ENCODE results near the gene ITPK1. TPM values are rescaled to one million over a fixed set of nuclear protein-coding genes. Genes with fewer than 3 reads are reported as not detected.
"Not testable (repeated sequence)": the region's sequence is repeated elsewhere in the genome, so short reads cannot be mapped to it uniquely, and the experiment has no call there.

ITPK1 gene
- polyA plus RNA-seq, 4 donors = 30.4 to 34.3 (median 31.7) TPM

- DNase-seq (ENCODE audit: low read depth in 4 of 4, low spot score in 3 of 4) = no peak
Observed at GRCh38 chr14:93106541-93107156, 9.1 kb downstream of the ITPK1 start.

GRCh38 chr14:93105856-93106255 lies 9.9 kb downstream of the ITPK1 start:
- not testable (repeated sequence) for DNase-seq (ENCODE audit: low read depth in 4 of 4, low spot score in 3 of 4)

- no peak for DNase-seq (ENCODE audit: low read depth in 4 of 4, low spot score in 3 of 4)
Observed at GRCh38 chr14:93105362-93105761, 10.4 kb downstream of the ITPK1 start.

- DNase-seq (ENCODE audit: low read depth in 4 of 4, low spot score in 3 of 4) = no peak
Observed at GRCh38 chr14:93104961-93105360, 10.8 kb downstream of the ITPK1 start.

- no peak for DNase-seq (ENCODE audit: low read depth in 4 of 4, low spot score in 3 of 4)
Observed at GRCh38 chr14:93103392-93104080, 12.2 kb downstream of the ITPK1 start.

GRCh38 chr14:93102141-93102540 lies 13.6 kb downstream of the ITPK1 start:
- DNase-seq (ENCODE audit: low read depth in 4 of 4, low spot score in 3 of 4) = no peak

- no peak for DNase-seq (ENCODE audit: low read depth in 4 of 4, low spot score in 3 of 4)
Observed at GRCh38 chr14:93101181-93101580, 14.5 kb downstream of the ITPK1 start.

- no peak for DNase-seq (ENCODE audit: low read depth in 4 of 4, low spot score in 3 of 4)
Observed at GRCh38 chr14:93100570-93100969, 15.2 kb downstream of the ITPK1 start.

- DNase-seq (ENCODE audit: low read depth in 4 of 4, low spot score in 3 of 4) = no peak
Observed at GRCh38 chr14:93100100-93100499, 15.6 kb downstream of the ITPK1 start.

GRCh38 chr14:93099643-93100042 lies 16.1 kb downstream of the ITPK1 start:
- no peak for DNase-seq (ENCODE audit: low read depth in 4 of 4, low spot score in 3 of 4)

- DNase-seq (ENCODE audit: low read depth in 4 of 4, low spot score in 3 of 4) = no peak
Observed at GRCh38 chr14:93099196-93099595, 16.5 kb downstream of the ITPK1 start.

- DNase-seq (ENCODE audit: low read depth in 4 of 4, low spot score in 3 of 4) = no peak
Observed at GRCh38 chr14:93096691-93097322, 18.9 kb downstream of the ITPK1 start.

GRCh38 chr14:93095742-93096510 lies 19.8 kb downstream of the ITPK1 start:
- DNase-seq (ENCODE audit: low read depth in 4 of 4, low spot score in 3 of 4) = no peak

GRCh38 chr14:93094121-93094918 lies 21.4 kb downstream of the ITPK1 start:
- no peak for DNase-seq (ENCODE audit: low read depth in 4 of 4, low spot score in 3 of 4)

GRCh38 chr14:93092606-93093556 lies 22.8 kb downstream of the ITPK1 start:
- no peak for DNase-seq (ENCODE audit: low read depth in 4 of 4, low spot score in 3 of 4)

- no peak for DNase-seq (ENCODE audit: low read depth in 4 of 4, low spot score in 3 of 4)
Observed at GRCh38 chr14:93091666-93092065, 24.1 kb downstream of the ITPK1 start.

GRCh38 chr14:93090826-93091555 lies 24.7 kb downstream of the ITPK1 start:
- no peak for DNase-seq (ENCODE audit: low read depth in 4 of 4, low spot score in 3 of 4)

- no peak for DNase-seq (ENCODE audit: low read depth in 4 of 4, low spot score in 3 of 4)
Observed at GRCh38 chr14:93089521-93090269, 26.0 kb downstream of the ITPK1 start.

Data from right renal pelvis (tissue), 4 donors.